Loucy (cell line): ENCODE results near the gene PLCL2.

Experiments used
- CTCF ChIP-seq: fragments of 200-600 bp; sonication (generic); conservative IDR thresholded peaks from 2 replicates; pipeline ENCODE4 v1.5.1; 2014; ENCODE audit warnings: mild to moderate bottlenecking, antibody characterized with exemption, low read length
- EZH2phosphoT487 ChIP-seq: fragments of 200-600 bp; IDR thresholded peaks from 2 replicates; pipeline ENCODE4 v1.6.1; 2018; ENCODE audit warnings: antibody characterized with exemption, mild to moderate bottlenecking, moderate library complexity, borderline replicate concordance

- TF ChIP-seq CTCF (no peak), EZH2phosphoT487 (no peak)
Observed at GRCh38 chr3:17044855-17045254, 160.1 kb downstream of the PLCL2 start.
